ENCODE data around the gene HMX3. TPM values are rescaled to one million over a fixed set of nuclear protein-coding genes. Genes with fewer than 3 reads are reported as not detected.
"Not testable (repeated sequence)": the region's sequence is repeated elsewhere in the genome, so short reads cannot be mapped to it uniquely, and the experiment has no call there.

Gene HMX3
- total RNA-seq, 1 experiment from 2014 or later: not detected

GRCh38 chr10:123165445-123166072 is 29.8 kb downstream of the HMX3 start:
- Mint-ChIP-seq H3K4me3 (ENCODE audit: unreplicated experiment) (no peak overlapping the region), H3K36me3 (ENCODE audit: insufficient read depth, unreplicated experiment) (peaks cover 84% of the 10 kb centered on the region), H3K9me3 (ENCODE audit: unreplicated experiment) (no peaks in the 10 kb centered on the region), H3K4me1 (ENCODE audit: low read depth, unreplicated experiment) (no peaks in the 10 kb centered on the region), H3K27ac (ENCODE audit: unreplicated experiment) (no peak overlapping the region), H3K27me3 (ENCODE audit: insufficient read depth, unreplicated experiment) (no peaks in the 10 kb centered on the region)
- DNase-seq: no peak
- no peaks in the 10 kb centered on the region for H3K27me3 ChIP-seq (replicated peaks; ENCODE audit: control insufficient read depth, insufficient read depth, low read length)
- no peaks in the 10 kb centered on the region for H3K4me1 ChIP-seq
- H3K36me3 ChIP-seq (ENCODE audit: control insufficient read depth, insufficient read depth, low read length): peaks cover 3% of the 10 kb centered on the region
- intact Hi-C loops (cut with micrococcal nuclease; ENCODE audit: unreplicated experiment): no loop called here
- CTCF ChIA-PET: interaction anchor here (0.6 kb wide), 1 partner anchor 1238 kb away, joined by 3 read pairs; no protein-coding TSS in a partner anchor
- POLR2A ChIA-PET: no interaction called here
- no peak for TF ChIP-seq CTCF (IDR thresholded peaks at IDR 0.05; ENCODE audit: insufficient read depth in 1 of 2, low read depth in 1 of 2, low read length in 1 of 2, severe bottlenecking in 1 of 2, unreplicated experiment in 1 of 2)
- no peaks in the 10 kb centered on the region for H3K9me3 ChIP-seq
- H3K4me3 ChIP-seq (ENCODE audit: low read depth, low read length): no peak overlapping the region
- no TSS peak for BruUV-seq (replicated peaks)

- BruUV-seq (replicated peaks): no TSS peak
- ChIA-PET CTCF (no interaction called here), POLR2A (interaction anchor here (1.3 kb wide), 1 partner anchor 10 kb away, joined by 4 read pairs; no protein-coding TSS in a partner anchor)
- no peak for TF ChIP-seq CTCF (IDR thresholded peaks at IDR 0.05; ENCODE audit: insufficient read depth in 1 of 2, low read depth in 1 of 2, low read length in 1 of 2, severe bottlenecking in 1 of 2, unreplicated experiment in 1 of 2)
- Mint-ChIP-seq H3K4me3 (ENCODE audit: unreplicated experiment) (no peak overlapping the region), H3K27me3 (ENCODE audit: insufficient read depth, unreplicated experiment) (no peaks in the 10 kb centered on the region), H3K9me3 (ENCODE audit: unreplicated experiment) (no peaks in the 10 kb centered on the region), H3K36me3 (ENCODE audit: insufficient read depth, unreplicated experiment) (peaks cover 80% of the 10 kb centered on the region), H3K27ac (ENCODE audit: unreplicated experiment) (no peak overlapping the region), H3K4me1 (ENCODE audit: low read depth, unreplicated experiment) (no peaks in the 10 kb centered on the region)
- Histone ChIP-seq H3K4me1 (no peaks in the 10 kb centered on the region), H3K9me3 (no peaks in the 10 kb centered on the region), H3K4me3 (ENCODE audit: low read depth, low read length) (no peak overlapping the region), H3K27me3 (replicated peaks; ENCODE audit: control insufficient read depth, insufficient read depth, low read length) (no peaks in the 10 kb centered on the region), H3K36me3 (ENCODE audit: control insufficient read depth, insufficient read depth, low read length) (peaks cover 2% of the 10 kb centered on the region; the same call in 1 of the 2 replicates)
- intact Hi-C loops (cut with micrococcal nuclease; ENCODE audit: unreplicated experiment): no loop called here
- no peak for DNase-seq
These were observed 30.8 kb downstream of the HMX3 start for GRCh38 chr10:123166618-123167017.

GRCh38 chr10:123170961-123171360 is 35.2 kb downstream of the HMX3 start:
- CTCF ChIA-PET: no interaction called here
- H3K4me1 Mint-ChIP-seq (ENCODE audit: low read depth, unreplicated experiment): no peaks in the 10 kb centered on the region
- intact Hi-C loops (cut with micrococcal nuclease; ENCODE audit: unreplicated experiment): no loop called here
- no TSS peak for BruUV-seq (replicated peaks)
- H3K36me3 ChIP-seq (ENCODE audit: control insufficient read depth, insufficient read depth, low read length): no peaks in the 10 kb centered on the region
- H3K4me1 ChIP-seq: no peaks in the 10 kb centered on the region
- no peaks in the 10 kb centered on the region for H3K9me3 ChIP-seq
- DNase-seq: no peak
- POLR2A ChIA-PET: no interaction called here
- no peaks in the 10 kb centered on the region for H3K9me3 Mint-ChIP-seq (ENCODE audit: unreplicated experiment)
- no peak for TF ChIP-seq CTCF (IDR thresholded peaks at IDR 0.05; ENCODE audit: insufficient read depth in 1 of 2, low read depth in 1 of 2, low read length in 1 of 2, severe bottlenecking in 1 of 2, unreplicated experiment in 1 of 2)
- H3K27me3 Mint-ChIP-seq (ENCODE audit: insufficient read depth, unreplicated experiment): no peaks in the 10 kb centered on the region
- no peak overlapping the region for H3K4me3 Mint-ChIP-seq (ENCODE audit: unreplicated experiment)
- H3K36me3 Mint-ChIP-seq (ENCODE audit: insufficient read depth, unreplicated experiment): peaks cover 41% of the 10 kb centered on the region
- no peak overlapping the region for H3K27ac Mint-ChIP-seq (ENCODE audit: unreplicated experiment)
- H3K4me3 ChIP-seq (ENCODE audit: low read depth, low read length): no peak overlapping the region
- no peaks in the 10 kb centered on the region for H3K27me3 ChIP-seq (replicated peaks; ENCODE audit: control insufficient read depth, insufficient read depth, low read length)

- H3K9me3 ChIP-seq; H3K4me1 ChIP-seq; H3K9me3 Mint-ChIP-seq (ENCODE audit: unreplicated experiment); H3K36me3 ChIP-seq (ENCODE audit: control insufficient read depth, insufficient read depth, low read length); H3K4me3 ChIP-seq (ENCODE audit: low read depth, low read length); H3K27me3 Mint-ChIP-seq (ENCODE audit: insufficient read depth, unreplicated experiment); H3K27me3 ChIP-seq (replicated peaks; ENCODE audit: control insufficient read depth, insufficient read depth, low read length); intact Hi-C loops (cut with micrococcal nuclease; ENCODE audit: unreplicated experiment); H3K4me1 Mint-ChIP-seq (ENCODE audit: low read depth, unreplicated experiment); BruUV-seq (replicated peaks); H3K27ac Mint-ChIP-seq (ENCODE audit: unreplicated experiment); POLR2A ChIA-PET; DNase-seq; CTCF ChIA-PET; H3K4me3 Mint-ChIP-seq (ENCODE audit: unreplicated experiment): not testable (repeated sequence)
- H3K36me3 Mint-ChIP-seq (ENCODE audit: insufficient read depth, unreplicated experiment): peaks cover 35% of the 10 kb centered on the region
These were observed 35.8 kb downstream of the HMX3 start for GRCh38 chr10:123171616-123172015.
